Measurements from ENCODE around the gene ZNF804A. TPM values are rescaled to one million over a fixed set of nuclear protein-coding genes. Genes with fewer than 3 reads are reported as not detected.

Gene ZNF804A
- total RNA-seq, 1 donor = 10.8 TPM

- TF ChIP-seq CTCF (IDR thresholded peaks at IDR 0.05; ENCODE audit: insufficient read depth, low read depth, low read length) = no peak
- no peak overlapping the region for H3K4me3 ChIP-seq (ENCODE audit: low read depth, low read length)
- DNase-seq (ENCODE audit: low read depth) = no peak
Measured at GRCh38 chr2:184727813-184728212, 129.5 kb downstream of the ZNF804A start.

GRCh38 chr2:184728411-184728810 is 130.1 kb downstream of the ZNF804A start:
- no peak for DNase-seq (ENCODE audit: low read depth)
- H3K4me3 ChIP-seq (ENCODE audit: low read depth, low read length) = no peak overlapping the region
- no peak for TF ChIP-seq CTCF (IDR thresholded peaks at IDR 0.05; ENCODE audit: insufficient read depth, low read depth, low read length)

GRCh38 chr2:184729581-184729980 is 131.3 kb downstream of the ZNF804A start:
- H3K4me3 ChIP-seq (ENCODE audit: low read depth, low read length) = no peak overlapping the region
- TF ChIP-seq CTCF (IDR thresholded peaks at IDR 0.05; ENCODE audit: insufficient read depth, low read depth, low read length) = no peak
- DNase-seq (ENCODE audit: low read depth) = no peak

DNA sequence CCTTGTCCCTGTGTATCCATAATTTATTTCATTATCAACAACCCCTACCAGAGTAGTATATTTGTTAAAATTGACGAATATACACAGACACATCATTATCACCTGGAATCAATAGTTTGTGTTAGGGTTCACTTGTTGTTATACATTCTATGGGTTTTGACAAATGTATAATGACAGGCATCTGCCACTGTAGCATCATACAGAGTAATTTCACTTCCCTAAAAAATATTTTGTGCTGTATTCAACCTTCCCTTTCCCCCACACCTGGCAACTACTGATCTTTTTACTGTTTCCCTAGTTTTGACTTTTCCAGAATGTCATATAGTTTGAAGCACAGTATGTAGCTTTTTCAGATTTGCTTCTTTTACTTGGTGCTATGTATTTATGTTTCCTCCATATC is 132.0 kb downstream of the ZNF804A start:
- no peak for TF ChIP-seq CTCF (IDR thresholded peaks at IDR 0.05; ENCODE audit: insufficient read depth, low read depth, low read length)
- H3K4me3 ChIP-seq (ENCODE audit: low read depth, low read length) = no peak overlapping the region
- DNase-seq (ENCODE audit: low read depth) = no peak

DNA sequence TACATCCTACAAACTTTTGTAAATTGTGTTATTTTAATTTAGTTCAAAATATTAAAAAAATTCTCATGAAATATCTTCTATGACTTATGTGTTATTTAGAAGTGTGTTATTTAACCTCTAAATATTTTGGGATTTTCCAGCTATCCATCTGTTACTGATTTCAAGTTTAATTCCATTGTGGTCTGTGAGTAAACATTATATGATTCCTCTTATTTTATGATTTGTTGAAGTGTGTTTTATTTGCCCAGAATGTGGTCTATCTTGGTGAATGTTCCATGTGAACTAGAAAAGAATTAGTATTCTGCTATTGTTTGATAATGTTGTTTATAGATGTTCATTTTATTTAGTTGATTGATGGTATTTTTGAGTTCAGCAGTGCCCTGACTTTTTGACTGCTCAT is 136.0 kb downstream of the ZNF804A start:
- no peak for TF ChIP-seq CTCF (IDR thresholded peaks at IDR 0.05; ENCODE audit: insufficient read depth, low read depth, low read length)
- DNase-seq (ENCODE audit: low read depth) = no peak
- no peak overlapping the region for H3K4me3 ChIP-seq (ENCODE audit: low read depth, low read length)

DNA sequence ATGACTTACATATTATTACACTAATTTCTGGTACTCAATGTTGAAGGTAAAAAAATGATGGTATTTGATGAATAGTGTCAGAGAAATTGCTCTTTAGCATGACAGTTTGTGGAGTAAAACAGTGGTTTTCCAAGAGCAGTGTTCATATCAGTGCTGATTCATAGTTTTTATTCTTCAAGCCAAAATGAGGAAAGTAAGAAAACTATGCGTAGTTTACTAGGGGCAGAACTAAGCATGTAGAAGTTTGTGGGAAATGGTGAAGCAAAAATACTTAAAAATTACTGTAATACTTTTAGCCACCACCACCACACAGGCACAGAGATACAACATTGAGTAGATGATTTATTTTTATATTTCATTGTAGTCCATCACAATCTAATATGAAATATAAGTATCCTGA is 137.3 kb downstream of the ZNF804A start:
- no peak for DNase-seq (ENCODE audit: low read depth)
- no peak for TF ChIP-seq CTCF (IDR thresholded peaks at IDR 0.05; ENCODE audit: insufficient read depth, low read depth, low read length)
- H3K4me3 ChIP-seq (ENCODE audit: low read depth, low read length) = no peak overlapping the region

- DNase-seq (ENCODE audit: low read depth) = no peak
- TF ChIP-seq CTCF (IDR thresholded peaks at IDR 0.05; ENCODE audit: insufficient read depth, low read depth, low read length) = no peak
- no peak overlapping the region for H3K4me3 ChIP-seq (ENCODE audit: low read depth, low read length)
Measured at GRCh38 chr2:184743096-184743495, 144.8 kb downstream of the ZNF804A start.

Data from fibroblast of villous mesenchyme (primary cell).